Raji (cell line): Measurements from ENCODE around the gene DCTD.

Source experiments
- POLR2A ChIP-seq: IDR thresholded peaks from 2 replicates; pipeline ENCODE4 v1.6.1; 2011; ENCODE audit warnings: low read depth, low read length, control low read depth; ENCODE audit not compliant: insufficient read depth

The DCTD gene

GRCh38 chr4:182846036-182846435 lies 71.2 kb downstream of the DCTD start:
- no peak for TF ChIP-seq POLR2A

- TF ChIP-seq POLR2A = no peak
Measured at GRCh38 chr4:182845618-182846017, 71.6 kb downstream of the DCTD start.

GRCh38 chr4:182843808-182844325 lies 73.3 kb downstream of the DCTD start:
- no peak for TF ChIP-seq POLR2A

GRCh38 chr4:182842759-182843390 lies 74.3 kb downstream of the DCTD start:
- no peak for TF ChIP-seq POLR2A

GRCh38 chr4:182842104-182842600 lies 75.0 kb downstream of the DCTD start:
- no peak for TF ChIP-seq POLR2A

GRCh38 chr4:182840108-182840507 lies 77.1 kb downstream of the DCTD start:
- TF ChIP-seq POLR2A = no peak
